IMR-90 (cell line): ENCODE data around the gene TBCD. TPM values are rescaled to one million over a fixed set of nuclear protein-coding genes. Genes with fewer than 3 reads are reported as not detected.

Experiments
- ATAC-seq: fragments of 200-7000 bp; cut with Tn5 transposase; 2 replicates; pipeline ENCODE4 v1.9.1; 2020; ENCODE audit warnings: low read depth, mild to moderate bottlenecking, moderate library complexity
- BruUV-seq: library from RNA; stranded (reverse); fragments of 400-500 nt; replicated peaks from 2 replicates; lab custom pipeline; 2021; lab: Mats Ljungman, UMichigan
- CTCF ChIA-PET: fragments of 300-600 bp; formaldehyde crosslinking; extraction: SDS; loops from one replicate; lab custom pipeline; 2021; ENCODE audit warnings: antibody characterized with exemption; lab: Yijun Ruan, JAX
- POLR2A ChIA-PET: fragments of 300-600 bp; sonication (Branson Sonifier 250); formaldehyde crosslinking; loops from one replicate; lab custom pipeline; 2022; ENCODE audit warnings: antibody characterized with exemption; ENCODE audit not compliant: unreplicated experiment; lab: Charles Lee
- DNase-seq: peaks from one replicate; pipeline ENCODE4 v3.0.0; 2013
- H2AFZ ChIP-seq: replicated peaks from 2 replicates; pipeline ENCODE3; 2013; ENCODE audit warnings: low read length, mild to moderate bottlenecking; ENCODE audit not compliant: poor library complexity
- H2AK5ac ChIP-seq: 2 replicates; pipeline ENCODE4 v1.6.1; 2013; ENCODE audit warnings: low read depth, low read length, inconsistent platforms
- H2AK9ac ChIP-seq: replicated peaks from 2 replicates; pipeline ENCODE3; 2013; ENCODE audit warnings: mild to moderate bottlenecking, low read depth, low read length, moderate library complexity; ENCODE audit not compliant: poor library complexity
- H2BK120ac ChIP-seq: 2 replicates; pipeline ENCODE4 v1.6.1; 2013; ENCODE audit warnings: low read depth, low read length, inconsistent platforms
- H2BK15ac ChIP-seq: 3 replicates; pipeline ENCODE4 v1.6.1; 2013; ENCODE audit warnings: low read depth, low read length, inconsistent platforms
- H2BK20ac ChIP-seq: 2 replicates; pipeline ENCODE4 v1.6.1; 2013; ENCODE audit warnings: low read depth, mild to moderate bottlenecking, inconsistent platforms, low read length, moderate library complexity
- H2BK5ac ChIP-seq: 2 replicates; pipeline ENCODE4 v1.6.1; 2013; ENCODE audit warnings: mild to moderate bottlenecking, low read depth, low read length, inconsistent platforms; ENCODE audit not compliant: poor library complexity, severe bottlenecking
- H3K14ac ChIP-seq: replicated peaks from 2 replicates; pipeline ENCODE4 v1.6.1; 2013; ENCODE audit warnings: low read depth, low read length, inconsistent platforms
- H3K18ac ChIP-seq: 2 replicates; pipeline ENCODE4 v1.6.1; 2013; ENCODE audit warnings: low read depth, low read length, control low read depth
- H3K23ac ChIP-seq: 2 replicates; pipeline ENCODE4 v1.6.1; 2013; ENCODE audit warnings: low read depth, low read length, inconsistent platforms
- H3K27ac ChIP-seq: 2 replicates; pipeline ENCODE4 v1.5.1; 2013; ENCODE audit warnings: mild to moderate bottlenecking, control low read depth, low read length; ENCODE audit not compliant: insufficient read depth
- H3K27me3 ChIP-seq: 2 replicates; pipeline ENCODE4 v1.6.1; 2013; ENCODE audit warnings: low read length; ENCODE audit not compliant: control insufficient read depth, insufficient read depth
- H3K36me3 ChIP-seq: 2 replicates; pipeline ENCODE4 v1.6.1; 2013; ENCODE audit warnings: low read length, mixed read lengths; ENCODE audit not compliant: control insufficient read depth, insufficient read depth
- H3K4ac ChIP-seq: 2 replicates; pipeline ENCODE4 v1.6.1; 2013; ENCODE audit warnings: low read depth, low read length, inconsistent platforms
- H3K4me1 ChIP-seq: 2 replicates; pipeline ENCODE4 v1.6.1; 2013; ENCODE audit warnings: low read length, mixed read lengths; ENCODE audit not compliant: control insufficient read depth, insufficient read depth
- H3K4me2 ChIP-seq: 2 replicates; pipeline ENCODE4 v1.6.1; 2013; ENCODE audit warnings: low read depth, mild to moderate bottlenecking, control low read depth, low read length, moderate library complexity
- H3K4me3 ChIP-seq: 2 replicates; pipeline ENCODE4 v1.5.1; 2013; ENCODE audit warnings: low read depth, mild to moderate bottlenecking, control low read depth, low read length, moderate library complexity; ENCODE audit not compliant: insufficient read depth
- H3K56ac ChIP-seq: 2 replicates; pipeline ENCODE4 v1.6.1; 2013; ENCODE audit warnings: low read length, inconsistent platforms; ENCODE audit not compliant: insufficient read depth; ENCODE audit errors: extremely low read depth
- H3K79me1 ChIP-seq, 2 experiments: 2 replicates each; pipeline ENCODE4 v1.6.1; 2013; ENCODE audit warnings: low read length in 2 of 2, inconsistent platforms in 1 of 2, low read depth in 1 of 2
- H3K9ac ChIP-seq: 2 replicates; pipeline ENCODE4 v1.6.1; 2013; ENCODE audit warnings: low read depth, low read length, control low read depth
- H3K9me1 ChIP-seq: 2 replicates; pipeline ENCODE4 v1.6.1; 2013; ENCODE audit warnings: low read length, inconsistent platforms; ENCODE audit not compliant: insufficient read depth
- H3K9me3 ChIP-seq: 2 replicates; pipeline ENCODE4 v1.6.1; 2013; ENCODE audit warnings: low read length; ENCODE audit not compliant: control insufficient read depth, insufficient read depth
- H4K20me1 ChIP-seq: 2 replicates; pipeline ENCODE4 v1.6.1; 2013; ENCODE audit warnings: low read length, inconsistent platforms; ENCODE audit not compliant: insufficient read depth
- H4K5ac ChIP-seq: 2 replicates; pipeline ENCODE4 v1.6.1; 2013; ENCODE audit warnings: mild to moderate bottlenecking, low read depth, low read length, control low read depth
- H4K8ac ChIP-seq, 2 experiments: 2 replicates each; pipeline ENCODE4 v1.6.1; 2013; ENCODE audit warnings: low read depth in 2 of 2, low read length in 2 of 2, control low read depth in 1 of 2, inconsistent platforms in 1 of 2
- H4K91ac ChIP-seq: 2 replicates; pipeline ENCODE4 v1.6.1; 2013; ENCODE audit warnings: low read depth, low read length, inconsistent platforms; ENCODE audit not compliant: insufficient read depth
- CHD1 ChIP-seq: IDR thresholded peaks from 2 replicates; pipeline ENCODE4 v1.6.1; 2012; ENCODE audit warnings: low read depth, low read length, improper control_type of control experiment
- NFE2L2 ChIP-seq: fragments of 150-350 bp; IDR thresholded peaks from 2 replicates; pipeline ENCODE4 v1.6.1; 2016; ENCODE audit warnings: low read depth, mild to moderate bottlenecking, low read length
- POLR2A ChIP-seq: IDR thresholded peaks from 2 replicates; pipeline ENCODE4 v1.6.1; 2012; ENCODE audit warnings: mild to moderate bottlenecking, low read depth, low read length
- WGBS, 2 experiments: methylation state at CpG; one replicate each; pipeline versions ENCODE4 v1.1.5 to v1.1.7; 2013; ENCODE audit warnings: missing lambda C conversion rate in 2 of 2; ENCODE audit not compliant: insufficient read length in 1 of 2; ENCODE audit errors: extremely low coverage in 2 of 2; 5-methylcytosine and 5-hydroxymethylcytosine counted together
- dilution Hi-C: fragments of 300-500 bp; cut with HindIII; formaldehyde crosslinking; loops from one replicate; pipeline ENCODE4 v1.14.3; 2018; ENCODE audit warnings: low sequenced_read_pairs; ENCODE audit not compliant: unreplicated experiment
- in situ Hi-C: fragments of 300-500 bp; cut with MboI; formaldehyde crosslinking; loops from 3 replicates; pipeline ENCODE4 v1.14.3; 2019; ENCODE audit warnings: low sequenced_read_pairs, inconsistent platforms, mixed read lengths
- intact Hi-C: fragments of 100-400 bp; cut with micrococcal nuclease; formaldehyde crosslinking; loops from 2 replicates; pipeline ENCODE4 v1.10.0; 2022
- polyA plus RNA-seq, 3 experiments: library from polyadenylated mRNA; depleted of rRNA; stranded (reverse); fragments of >200 nt; gene quantifications; 2 replicates each; pipeline ENCODE4 v1.2.3, GENCODE V29; 2012; ENCODE audit warnings: low replicate concordance in 1 of 3
- total RNA-seq: library from RNA; depleted of rRNA; stranded (reverse); fragments of >200 nt; gene quantifications from 2 replicates; pipeline ENCODE4 v1.2.3, GENCODE V29; 2012

Gene TBCD
- total and polyA plus RNA-seq, 2 of the 4 experiments (the other 2 are of a cell fraction) = 21.9 to 54.5 TPM

- ATAC-seq (no peak), DNase-seq (no peak)
- in situ Hi-C loops = no loop called here
- ChIA-PET CTCF (no interaction called here), POLR2A (no interaction called here)
- no peak overlapping the region for H4K5ac ChIP-seq
- H3K4me2 ChIP-seq = no peak overlapping the region
- no peaks in the 10 kb centered on the region for H3K27me3 ChIP-seq
- no peak overlapping the region for H3K4me3 ChIP-seq
- no peak overlapping the region for H3K56ac ChIP-seq
- intact Hi-C loops = no loop called here
- H4K20me1 ChIP-seq = no peaks in the 10 kb centered on the region
- no peak overlapping the region for H2BK120ac ChIP-seq
- no peak overlapping the region for H2AFZ ChIP-seq
- H3K4ac ChIP-seq = no peak overlapping the region
- H4K8ac ChIP-seq = no peak overlapping the region
- H2AK9ac ChIP-seq = no peak overlapping the region
- no peak for TF ChIP-seq NFE2L2
- TF ChIP-seq POLR2A = no peak
- TF ChIP-seq CHD1 = no peak
- H3K14ac ChIP-seq = no peak overlapping the region
- H2BK20ac ChIP-seq = no peak overlapping the region
- H3K9me3 ChIP-seq = no peaks in the 10 kb centered on the region
- no peak overlapping the region for H4K91ac ChIP-seq
- no peak overlapping the region for H2AK5ac ChIP-seq
- H2BK15ac ChIP-seq = no peak overlapping the region
- no TSS peak for BruUV-seq
- no peak overlapping the region for H3K27ac ChIP-seq
- no peak overlapping the region for H2BK5ac ChIP-seq
- no peaks in the 10 kb centered on the region for H3K79me1 ChIP-seq
- no peak overlapping the region for H3K18ac ChIP-seq
- no peak overlapping the region for H3K23ac ChIP-seq
- H3K9ac ChIP-seq = no peak overlapping the region
- H3K36me3 ChIP-seq = no peaks in the 10 kb centered on the region
- H3K4me1 ChIP-seq = peaks cover 5% of the 10 kb centered on the region
- WGBS, 2 experiments = 85% methylated on average over 13 of the region's 13 CpGs; no CpG with 5 or more reads in 1 of the 2 experiments
- H3K9me1 ChIP-seq = no peaks in the 10 kb centered on the region
- dilution Hi-C loops = no loop called here
Measured at GRCh38 chr17:82965371-82965770, 213.5 kb downstream of the TBCD start.
